Measurements from ENCODE around the gene FCHO2. TPM values are rescaled to one million over a fixed set of nuclear protein-coding genes. Genes with fewer than 3 reads are reported as not detected.

FCHO2 gene
- total RNA-seq, 1 donor from 2014 or later = 17.7 TPM

DNA sequence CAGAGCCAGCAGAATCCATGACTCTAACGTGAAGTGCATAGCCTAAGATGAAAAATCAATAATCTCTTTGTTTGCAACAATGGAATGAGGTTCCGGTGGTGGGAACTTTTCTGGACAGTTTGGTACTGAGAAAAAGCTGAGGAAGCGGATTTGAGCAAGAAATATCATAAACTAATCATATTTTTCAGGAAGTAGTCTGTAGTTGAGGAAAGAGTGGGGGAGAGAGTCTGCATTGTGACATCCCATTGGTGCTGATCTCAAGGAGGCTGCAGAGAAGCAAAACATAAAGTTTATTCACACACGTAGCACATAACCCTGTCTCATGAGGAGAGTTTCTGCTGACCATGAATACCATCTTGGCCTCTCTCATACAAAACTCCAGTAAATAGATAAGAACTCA lies 15.8 kb upstream of the FCHO2 start:
- Histone ChIP-seq H3K27me3 (no peaks in the 10 kb centered on the region), H2AFZ (replicated peaks) (no peak overlapping the region), H3K4me2 (no peak overlapping the region), H4K20me1 (ENCODE audit: low read depth) (no peaks in the 10 kb centered on the region), H3K36me3 (no peaks in the 10 kb centered on the region), H3K79me2 (ENCODE audit: low read depth) (no peaks in the 10 kb centered on the region), H3F3A (ENCODE audit: low read depth) (no peaks in the 10 kb centered on the region), H3K4me3 (no peak overlapping the region), H3K9me3 (ENCODE audit: low read depth) (no peaks in the 10 kb centered on the region), H3K9ac (no peak overlapping the region), H3K4me1 (no peaks in the 10 kb centered on the region), H3K27ac (no peak overlapping the region)
- Mint-ChIP-seq H3K36me3 (no peaks in the 10 kb centered on the region), H3K9me3 (peaks cover 3% of the 10 kb centered on the region), H3K4me3 (no peak overlapping the region), H3K4me1 (no peaks in the 10 kb centered on the region), H3K27me3 (ENCODE audit: insufficient read depth, low read depth) (peaks cover 4% of the 10 kb centered on the region), H3K27ac (no peak overlapping the region)
- TF ChIP-seq EZH2phosphoT487 (IDR thresholded peaks at IDR 0.05) (no peak), EZH2 (IDR thresholded peaks at IDR 0.05) (no peak)
- TF ChIP-seq, protein P1, sequence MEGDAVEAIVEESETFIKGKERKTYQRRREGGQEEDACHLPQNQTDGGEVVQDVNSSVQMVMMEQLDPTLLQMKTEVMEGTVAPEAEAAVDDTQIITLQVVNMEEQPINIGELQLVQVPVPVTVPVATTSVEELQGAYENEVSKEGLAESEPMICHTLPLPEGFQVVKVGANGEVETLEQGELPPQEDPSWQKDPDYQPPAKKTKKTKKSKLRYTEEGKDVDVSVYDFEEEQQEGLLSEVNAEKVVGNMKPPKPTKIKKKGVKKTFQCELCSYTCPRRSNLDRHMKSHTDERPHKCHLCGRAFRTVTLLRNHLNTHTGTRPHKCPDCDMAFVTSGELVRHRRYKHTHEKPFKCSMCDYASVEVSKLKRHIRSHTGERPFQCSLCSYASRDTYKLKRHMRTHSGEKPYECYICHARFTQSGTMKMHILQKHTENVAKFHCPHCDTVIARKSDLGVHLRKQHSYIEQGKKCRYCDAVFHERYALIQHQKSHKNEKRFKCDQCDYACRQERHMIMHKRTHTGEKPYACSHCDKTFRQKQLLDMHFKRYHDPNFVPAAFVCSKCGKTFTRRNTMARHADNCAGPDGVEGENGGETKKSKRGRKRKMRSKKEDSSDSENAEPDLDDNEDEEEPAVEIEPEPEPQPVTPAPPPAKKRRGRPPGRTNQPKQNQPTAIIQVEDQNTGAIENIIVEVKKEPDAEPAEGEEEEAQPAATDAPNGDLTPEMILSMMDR (IDR thresholded peaks at IDR 0.05) = no peak
- DNase-seq (ENCODE audit: low spot score) = no peak

DNA sequence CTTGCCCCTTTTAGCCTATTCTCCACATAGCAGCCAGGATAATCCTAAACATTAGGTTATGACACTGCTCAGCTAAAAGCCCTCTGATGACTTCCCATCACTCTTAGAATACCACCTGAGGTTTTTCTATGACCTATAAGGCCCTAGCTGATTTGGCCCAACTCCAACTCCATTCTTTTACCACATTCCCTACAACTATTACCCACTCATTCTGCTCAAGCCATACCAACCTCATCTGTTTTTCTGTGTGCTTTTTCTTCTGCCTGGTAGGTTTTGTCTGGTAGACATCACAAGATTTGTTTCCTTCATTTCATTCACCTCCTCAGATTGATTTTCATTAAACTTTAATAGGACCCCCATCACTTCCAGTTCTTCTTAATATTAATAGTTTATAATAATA lies 12.5 kb upstream of the FCHO2 start:
- Histone ChIP-seq H3K79me2 (ENCODE audit: low read depth) (no peaks in the 10 kb centered on the region), H3K27ac (no peak overlapping the region), H3K27me3 (no peaks in the 10 kb centered on the region), H3K9ac (no peak overlapping the region), H3K36me3 (no peaks in the 10 kb centered on the region), H2AFZ (replicated peaks) (no peak overlapping the region), H3K4me3 (no peak overlapping the region), H4K20me1 (ENCODE audit: low read depth) (no peaks in the 10 kb centered on the region), H3K4me1 (no peaks in the 10 kb centered on the region), H3K9me3 (ENCODE audit: low read depth) (no peaks in the 10 kb centered on the region), H3F3A (ENCODE audit: low read depth) (no peaks in the 10 kb centered on the region), H3K4me2 (no peak overlapping the region)
- Mint-ChIP-seq H3K4me1 (no peaks in the 10 kb centered on the region), H3K36me3 (no peaks in the 10 kb centered on the region), H3K27ac (no peak overlapping the region), H3K4me3 (no peak overlapping the region), H3K27me3 (ENCODE audit: insufficient read depth, low read depth) (peaks cover 2% of the 10 kb centered on the region), H3K9me3 (no peaks in the 10 kb centered on the region)
- DNase-seq (ENCODE audit: low spot score) = no peak
- TF ChIP-seq, protein P1 (IDR thresholded peaks at IDR 0.05) = no peak

DNA sequence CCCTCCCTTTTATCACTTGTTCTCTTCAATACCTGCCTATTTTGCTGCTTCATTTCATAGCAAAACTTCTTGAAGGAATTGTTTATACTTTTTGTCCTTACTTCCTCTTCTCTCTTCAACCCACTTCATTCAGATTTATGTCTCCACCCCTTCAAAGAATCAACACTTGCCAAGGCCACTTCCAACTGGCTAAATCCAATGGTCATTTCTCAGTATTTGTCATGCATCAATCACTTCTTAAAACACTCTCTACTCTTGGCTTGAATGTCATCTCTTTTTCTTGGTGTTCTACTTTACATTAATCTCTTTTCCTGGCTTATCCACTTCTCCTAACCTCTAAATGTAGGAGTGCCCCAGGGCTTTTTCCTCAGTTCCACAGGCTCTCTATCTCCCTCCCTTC lies 8.3 kb upstream of the FCHO2 start:
- Mint-ChIP-seq H3K27ac (no peak overlapping the region), H3K9me3 (no peaks in the 10 kb centered on the region), H3K27me3 (ENCODE audit: insufficient read depth, low read depth) (peaks cover 6% of the 10 kb centered on the region), H3K36me3 (no peaks in the 10 kb centered on the region), H3K4me1 (no peaks in the 10 kb centered on the region), H3K4me3 (no peak overlapping the region)
- no peaks in the 10 kb centered on the region for H3K9me3 ChIP-seq (ENCODE audit: low read depth)
- no peak for TF ChIP-seq EZH2phosphoT487 (IDR thresholded peaks at IDR 0.05)
- TF ChIP-seq, protein P1 (IDR thresholded peaks at IDR 0.05) = no peak
- no peak for TF ChIP-seq EZH2 (IDR thresholded peaks at IDR 0.05)
- no peak overlapping the region for H3K27ac ChIP-seq
- no peaks in the 10 kb centered on the region for H4K20me1 ChIP-seq (ENCODE audit: low read depth)
- H2AFZ ChIP-seq (replicated peaks) = no peak overlapping the region
- no peak overlapping the region for H3K9ac ChIP-seq
- no peaks in the 10 kb centered on the region for H3F3A ChIP-seq (ENCODE audit: low read depth)
- no peak for DNase-seq (ENCODE audit: low spot score)
- no peaks in the 10 kb centered on the region for H3K36me3 ChIP-seq
- H3K27me3 ChIP-seq = no peaks in the 10 kb centered on the region
- no peak overlapping the region for H3K4me2 ChIP-seq
- no peaks in the 10 kb centered on the region for H3K79me2 ChIP-seq (ENCODE audit: low read depth)
- no peaks in the 10 kb centered on the region for H3K4me1 ChIP-seq
- H3K4me3 ChIP-seq = no peak overlapping the region

DNA sequence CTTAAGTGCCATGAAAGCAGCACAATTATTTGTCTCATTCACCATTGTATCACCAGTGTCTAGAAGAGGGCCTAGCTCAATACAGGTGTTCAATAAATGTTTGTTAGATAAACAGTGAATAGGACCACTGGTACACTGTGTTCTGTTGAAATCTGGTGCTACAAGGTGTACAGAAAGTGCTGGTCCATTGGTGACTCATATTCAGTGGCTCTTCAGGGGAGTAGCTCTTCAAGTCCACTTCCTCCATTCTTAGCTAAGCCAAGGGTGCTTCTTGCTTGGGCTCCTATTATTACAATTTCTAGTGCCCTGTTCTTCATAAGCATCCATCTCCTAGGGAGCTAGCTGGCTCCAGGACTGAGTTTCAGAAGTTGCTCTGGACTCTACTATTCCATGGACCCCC lies 6.4 kb upstream of the FCHO2 start:
- no peak for DNase-seq (ENCODE audit: low spot score)
- Histone ChIP-seq H3K4me2 (no peak overlapping the region), H4K20me1 (ENCODE audit: low read depth) (no peaks in the 10 kb centered on the region), H3K36me3 (no peaks in the 10 kb centered on the region), H3K79me2 (ENCODE audit: low read depth) (no peaks in the 10 kb centered on the region), H2AFZ (replicated peaks) (no peak overlapping the region), H3K9me3 (ENCODE audit: low read depth) (no peaks in the 10 kb centered on the region), H3K9ac (no peak overlapping the region), H3K27ac (no peak overlapping the region), H3K4me1 (no peaks in the 10 kb centered on the region), H3K27me3 (peaks cover 9% of the 10 kb centered on the region), H3K4me3 (no peak overlapping the region), H3F3A (ENCODE audit: low read depth) (no peaks in the 10 kb centered on the region)
- no peaks in the 10 kb centered on the region for H3K36me3 Mint-ChIP-seq
- H3K4me1 Mint-ChIP-seq = no peaks in the 10 kb centered on the region
- no peaks in the 10 kb centered on the region for H3K9me3 Mint-ChIP-seq
- no peak overlapping the region for H3K27ac Mint-ChIP-seq
- H3K4me3 Mint-ChIP-seq = no peak overlapping the region
- TF ChIP-seq, protein P1 (IDR thresholded peaks at IDR 0.05) = no peak
- TF ChIP-seq EZH2 (IDR thresholded peaks at IDR 0.05) (no peak), EZH2phosphoT487 (IDR thresholded peaks at IDR 0.05) (no peak)
- H3K27me3 Mint-ChIP-seq (ENCODE audit: insufficient read depth, low read depth) = peaks cover 6% of the 10 kb centered on the region

Measured in neural progenitor cell (in vitro differentiated cells).